Activated T-cell treated with anti-CD3 and anti-CD28 coated beads for 48 hours (primary cell): ENCODE data around the gene NOVA2.
A peak's percentile ranks its signal among the peaks of the same experiment; 100 is the strongest.
"Not testable (repeated sequence)": the region's sequence is repeated elsewhere in the genome, so short reads cannot be mapped to it uniquely, and the experiment has no call there.

Experiments used
- DNase-seq: peaks from one replicate; pipeline ENCODE4 v3.0.0-alpha.2; 2020; ENCODE audit warnings: low read depth

The NOVA2 gene

GRCh38 chr19:45922281-45922680 lies 51.4 kb downstream of the NOVA2 start:
- no peak for DNase-seq

GRCh38 chr19:45920458-45920857 lies 53.2 kb downstream of the NOVA2 start:
- no peak for DNase-seq

- no peak for DNase-seq
Observed at GRCh38 chr19:45919678-45920077, 54.0 kb downstream of the NOVA2 start.

- DNase-seq = no peak
Observed at GRCh38 chr19:45918721-45919120, 54.9 kb downstream of the NOVA2 start.

GRCh38 chr19:45917421-45918091 lies 56.1 kb downstream of the NOVA2 start:
- DNase-seq = no peak

GRCh38 chr19:45913874-45914830 lies 59.5 kb downstream of the NOVA2 start, which contains the start of gene NANOS2:
NANOS2 (minus strand) TSS chr19:45914778; CDS start chr19:45914693, 85 bp downstream.
- DNase-seq = no peak

- no peak for DNase-seq
Observed at GRCh38 chr19:45911291-45911690, 62.4 kb downstream of the NOVA2 start.

GRCh38 chr19:45908956-45909355 lies 64.7 kb downstream of the NOVA2 start:
- no peak for DNase-seq

- no peak for DNase-seq
Observed at GRCh38 chr19:45906221-45906620, 67.4 kb downstream of the NOVA2 start.

GRCh38 chr19:45905011-45905410 lies 68.7 kb downstream of the NOVA2 start:
- no peak for DNase-seq

- DNase-seq = peak; percentile 100
Observed at GRCh38 chr19:45902651-45903625, 70.7 kb downstream of the NOVA2 start.

GRCh38 chr19:45901912-45902650 lies 71.6 kb downstream of the NOVA2 start, which contains the start of gene MYPOP:
MYPOP (minus strand) TSS chr19:45902613; CDS start chr19:45901773, 840 bp downstream.
- no peak for DNase-seq

GRCh38 chr19:45901432-45901911 lies 72.2 kb downstream of the NOVA2 start:
- peak; percentile 36 for DNase-seq

GRCh38 chr19:45900738-45901431 lies 72.8 kb downstream of the NOVA2 start:
- no peak for DNase-seq

GRCh38 chr19:45899919-45900589 lies 73.6 kb downstream of the NOVA2 start:
- no peak for DNase-seq

- DNase-seq = no peak
Observed at GRCh38 chr19:45899253-45899652, 74.4 kb downstream of the NOVA2 start.

GRCh38 chr19:45897261-45897812 lies 76.3 kb downstream of the NOVA2 start:
- no peak for DNase-seq

- DNase-seq = not testable (repeated sequence)
Observed at GRCh38 chr19:45895983-45896599, 77.6 kb downstream of the NOVA2 start.

GRCh38 chr19:45895519-45895972 lies 78.1 kb downstream of the NOVA2 start:
- DNase-seq = no peak
